Kidney epithelial cell (primary cell): Measurements from ENCODE around the gene NEUROG3. TPM values are rescaled to one million over a fixed set of nuclear protein-coding genes. Genes with fewer than 3 reads are reported as not detected.

Source experiments
- DNase-seq: peaks from one replicate; pipeline ENCODE4 v3.0.0-alpha.2; 2010; ENCODE audit warnings: low read depth
- H3K27me3 ChIP-seq: 2 replicates; pipeline ENCODE4 v1.6.0; 2011; ENCODE audit warnings: low read length; ENCODE audit not compliant: control insufficient read depth, insufficient read depth
- H3K36me3 ChIP-seq: 2 replicates; pipeline ENCODE4 v1.5.1; 2011; ENCODE audit warnings: low read length; ENCODE audit not compliant: control insufficient read depth, insufficient read depth
- H3K4me3 ChIP-seq: 2 replicates; pipeline ENCODE4 v1.5.1; 2011; ENCODE audit warnings: low read depth, mild to moderate bottlenecking, control low read depth, low read length
- CTCF ChIP-seq: IDR thresholded peaks from 2 replicates; pipeline ENCODE4 v1.5.1; 2011; ENCODE audit warnings: mild to moderate bottlenecking, moderate library complexity, low read length, control low read depth, inconsistent platforms; ENCODE audit not compliant: insufficient read depth, poor library complexity, severe bottlenecking
- total RNA-seq: library from RNA; depleted of rRNA; stranded (reverse); fragments of >200 nt; gene quantifications from 2 replicates; pipeline ENCODE4 v1.2.3, GENCODE V29; 2015

NEUROG3 gene, protein sequence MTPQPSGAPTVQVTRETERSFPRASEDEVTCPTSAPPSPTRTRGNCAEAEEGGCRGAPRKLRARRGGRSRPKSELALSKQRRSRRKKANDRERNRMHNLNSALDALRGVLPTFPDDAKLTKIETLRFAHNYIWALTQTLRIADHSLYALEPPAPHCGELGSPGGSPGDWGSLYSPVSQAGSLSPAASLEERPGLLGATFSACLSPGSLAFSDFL
- not detected in 2 replicates for total RNA-seq

DNA sequence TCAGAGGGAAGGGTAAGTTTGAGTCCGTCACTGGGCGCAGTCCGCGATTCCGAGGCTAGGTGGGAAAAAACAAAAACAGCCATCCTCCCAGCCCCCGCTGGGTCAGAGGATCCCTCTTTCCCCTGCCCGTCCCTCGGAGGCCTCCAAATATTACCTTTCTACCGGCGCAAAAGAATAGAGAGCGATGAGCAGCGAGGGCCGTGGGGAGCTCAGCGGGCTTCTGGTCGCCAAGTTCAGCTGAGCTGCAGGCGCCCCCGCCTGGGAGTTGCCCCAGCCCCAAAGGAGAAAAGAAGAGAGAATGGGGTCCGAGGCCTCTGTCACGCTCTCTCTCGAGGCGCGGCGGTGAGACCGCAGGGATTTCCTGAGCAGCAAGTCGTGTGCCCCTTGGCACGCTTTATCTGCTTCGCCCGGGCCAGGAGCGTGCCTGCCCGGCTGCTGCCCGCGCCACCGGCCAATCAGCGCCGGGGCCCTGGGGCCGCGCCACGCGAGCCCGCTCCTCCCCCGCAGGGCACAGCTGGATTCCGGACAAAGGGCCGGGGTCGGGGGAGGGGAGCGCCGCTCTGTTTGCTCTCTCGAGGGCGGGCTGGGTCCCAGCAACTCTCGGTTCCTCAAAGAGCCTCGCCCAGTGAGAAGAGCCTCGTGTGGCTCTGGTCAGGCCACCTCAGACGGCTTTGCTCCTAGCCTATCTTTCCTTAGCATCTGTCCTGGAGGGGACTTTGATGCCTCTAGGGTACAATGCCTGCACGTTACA, at the start of gene NEUROG3:
Gene NEUROG3, minus strand, starts transcription at position 367 of the 751 bp plus-strand sequence. CDS start 379 bp downstream, outside the sequence.
- no peak within 1 kb of the TSS for H3K4me3 ChIP-seq
- no peak for TF ChIP-seq CTCF
- no peaks in the 10 kb centered on the region for H3K36me3 ChIP-seq
- H3K27me3 ChIP-seq, result peaks cover 97% of the 10 kb centered on the region
- DNase-seq, result no peak

DNA sequence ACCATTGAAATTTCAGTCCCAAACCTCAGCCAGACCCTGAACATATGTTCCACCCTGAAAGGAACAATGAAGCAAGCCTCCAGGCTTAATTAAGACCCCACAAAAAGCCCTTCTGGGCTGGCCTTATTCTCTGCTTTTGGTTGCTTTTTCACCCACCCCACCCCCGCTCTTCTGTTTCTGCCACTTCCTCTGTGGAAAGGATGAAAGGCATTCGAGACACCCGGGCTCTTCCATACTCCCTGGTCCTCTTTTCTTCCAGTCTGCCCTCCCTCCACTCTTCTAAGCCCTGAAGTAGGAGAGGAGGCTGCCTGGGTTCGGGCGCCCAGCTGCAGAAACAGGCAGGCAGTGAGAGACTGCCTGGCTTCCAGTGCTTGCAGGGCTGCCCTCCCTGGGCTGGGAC, 47.4 kb upstream of the NEUROG3 start:
- H3K27me3 ChIP-seq, result peaks cover 13% of the 10 kb centered on the region

DNA sequence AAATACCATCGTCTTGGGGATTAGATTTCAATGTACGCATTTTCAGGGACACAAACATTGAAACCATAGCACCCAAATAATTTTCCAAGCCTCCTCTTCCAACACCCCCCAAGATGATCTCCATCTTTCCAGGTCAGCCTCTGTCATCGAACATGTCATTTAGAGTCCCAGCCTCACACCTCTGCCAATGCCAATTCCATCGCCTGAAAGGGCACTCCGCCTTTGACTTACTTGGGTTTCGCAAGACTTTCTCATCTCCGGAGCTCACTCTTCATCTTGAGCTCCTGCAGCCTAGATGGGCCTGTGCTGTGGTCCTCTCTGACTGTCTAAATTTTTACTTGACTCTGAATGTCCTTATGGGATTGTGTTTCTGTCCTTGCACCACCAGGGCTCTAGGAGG, 46.4 kb upstream of the NEUROG3 start:
- DNase-seq, result no peak
- no peak for TF ChIP-seq CTCF
- H3K4me3 ChIP-seq, result no peak overlapping the region
- peaks cover 13% of the 10 kb centered on the region for H3K27me3 ChIP-seq
- H3K36me3 ChIP-seq, result no peaks in the 10 kb centered on the region

More for the DNA sequence above, 47.4 kb upstream of the NEUROG3 start:
- TF ChIP-seq CTCF, result no peak
- Histone ChIP-seq H3K4me3 (no peak overlapping the region), H3K36me3 (no peaks in the 10 kb centered on the region)
- DNase-seq, result no peak

- Histone ChIP-seq H3K36me3 (no peaks in the 10 kb centered on the region), H3K4me3 (no peak overlapping the region), H3K27me3 (peaks cover 13% of the 10 kb centered on the region)
- no peak for DNase-seq
- TF ChIP-seq CTCF, result no peak
Measured at GRCh38 chr10:69618746-69619145, 45.5 kb upstream of the NEUROG3 start.

GRCh38 chr10:69616358-69616757, 43.1 kb upstream of the NEUROG3 start:
- no peak for TF ChIP-seq CTCF
- Histone ChIP-seq H3K27me3 (peaks cover 15% of the 10 kb centered on the region), H3K36me3 (no peaks in the 10 kb centered on the region), H3K4me3 (no peak overlapping the region)
- no peak for DNase-seq
